ENCODE results near the gene PTPRU. TPM values are rescaled to one million over a fixed set of nuclear protein-coding genes. Genes with fewer than 3 reads are reported as not detected.
A peak's percentile ranks its signal among the peaks of the same experiment; 100 is the strongest.

PTPRU gene
- total and polyA plus RNA-seq, 2 experiments from 2014 or later, result 23.2 to 89.7 TPM

- no peak for TF ChIP-seq CTCF (IDR thresholded peaks at IDR 0.05; ENCODE audit: low read depth, low read length)
- DNase-seq (ENCODE audit: low read depth in 1 of 2, low spot score in 1 of 2), result peak in 1 of 2 donors; percentile 16
- peaks cover 13% of the 10 kb centered on the region for H3K4me1 ChIP-seq (ENCODE audit: low read depth)
- no peaks in the 10 kb centered on the region for H3K9me3 ChIP-seq (ENCODE audit: low read depth)
- H3K27me3 ChIP-seq, result peaks cover 10% of the 10 kb centered on the region
- H3K27ac ChIP-seq, result no peak overlapping the region
- no peak overlapping the region for H3K4me3 ChIP-seq
- no peaks in the 10 kb centered on the region for H3K36me3 ChIP-seq
Measured at GRCh38 chr1:29338908-29339575, 102.7 kb downstream of the PTPRU start.

- Histone ChIP-seq H3K27ac (no peak overlapping the region), H3K4me3 (no peak overlapping the region), H3K9me3 (ENCODE audit: low read depth) (no peaks in the 10 kb centered on the region), H3K27me3 (peaks cover 21% of the 10 kb centered on the region), H3K36me3 (no peaks in the 10 kb centered on the region), H3K4me1 (ENCODE audit: low read depth) (peaks cover 16% of the 10 kb centered on the region)
- TF ChIP-seq CTCF (IDR thresholded peaks at IDR 0.05; ENCODE audit: low read depth, low read length), result peak; percentile 29
- DNase-seq (ENCODE audit: low read depth in 1 of 2, low spot score in 1 of 2), result peak; percentile 6 to 18
Measured at GRCh38 chr1:29341936-29342335, 105.6 kb downstream of the PTPRU start.

GRCh38 chr1:29342351-29342750 is 106.0 kb downstream of the PTPRU start:
- TF ChIP-seq CTCF (IDR thresholded peaks at IDR 0.05; ENCODE audit: low read depth, low read length), result no peak
- Histone ChIP-seq H3K9me3 (ENCODE audit: low read depth) (no peaks in the 10 kb centered on the region), H3K27me3 (peaks cover 24% of the 10 kb centered on the region), H3K27ac (no peak overlapping the region), H3K36me3 (no peaks in the 10 kb centered on the region), H3K4me3 (no peak overlapping the region), H3K4me1 (ENCODE audit: low read depth) (peaks cover 16% of the 10 kb centered on the region)
- no peak for DNase-seq (ENCODE audit: low read depth in 1 of 2, low spot score in 1 of 2)

- DNase-seq (ENCODE audit: low read depth in 1 of 2, low spot score in 1 of 2), result no peak
- Histone ChIP-seq H3K9me3 (ENCODE audit: low read depth) (no peaks in the 10 kb centered on the region), H3K27ac (no peak overlapping the region), H3K27me3 (peaks cover 24% of the 10 kb centered on the region), H3K36me3 (no peaks in the 10 kb centered on the region), H3K4me3 (no peak overlapping the region), H3K4me1 (ENCODE audit: low read depth) (peaks cover 16% of the 10 kb centered on the region)
- TF ChIP-seq CTCF (IDR thresholded peaks at IDR 0.05; ENCODE audit: low read depth, low read length), result no peak
Measured at GRCh38 chr1:29342983-29343382, 106.7 kb downstream of the PTPRU start.

- H3K9me3 ChIP-seq (ENCODE audit: low read depth), result no peaks in the 10 kb centered on the region
- no peak for DNase-seq (ENCODE audit: low read depth in 1 of 2, low spot score in 1 of 2)
- peaks cover 24% of the 10 kb centered on the region for H3K27me3 ChIP-seq
- H3K4me1 ChIP-seq (ENCODE audit: low read depth), result peaks cover 16% of the 10 kb centered on the region
- H3K36me3 ChIP-seq, result no peaks in the 10 kb centered on the region
- no peak for TF ChIP-seq CTCF (IDR thresholded peaks at IDR 0.05; ENCODE audit: low read depth, low read length)
- H3K4me3 ChIP-seq, result no peak overlapping the region
- H3K27ac ChIP-seq, result no peak overlapping the region
Measured at GRCh38 chr1:29343476-29343875, 107.2 kb downstream of the PTPRU start.

Measured in cardiac muscle cell (in vitro differentiated cells and primary cell).